ENCODE data around the gene GJB3.
"Not testable (repeated sequence)": the region's sequence is repeated elsewhere in the genome, so short reads cannot be mapped to it uniquely, and the experiment has no call there.

Gene GJB3

DNA sequence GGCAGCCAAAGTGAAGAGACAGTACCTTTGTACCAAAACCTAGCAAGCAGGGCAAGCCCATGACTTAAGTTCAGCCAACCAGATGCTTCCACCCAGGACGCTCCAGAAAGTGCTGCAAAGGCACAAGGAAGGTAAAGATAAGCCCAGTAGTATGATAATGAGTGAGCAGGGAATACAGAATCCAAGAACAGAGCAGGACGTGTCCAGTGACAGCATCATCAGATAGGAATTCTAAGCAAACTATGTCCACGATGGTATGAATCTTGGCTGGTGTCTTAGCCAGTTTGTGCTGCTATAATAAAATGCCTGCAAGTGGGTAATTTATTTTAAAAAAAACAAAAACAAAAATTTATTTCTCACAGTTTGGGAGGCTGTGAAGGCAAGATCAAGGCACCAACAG lies 25.4 kb downstream of the GJB3 start:
- Histone ChIP-seq H2BK120ac (ENCODE audit: insufficient read depth, low read length, poor library complexity) (no peak overlapping the region), H3K9me3 (ENCODE audit: insufficient read depth, low read depth, low read length) (no peaks in the 10 kb centered on the region), H3K9ac (ENCODE audit: low read length) (no peak overlapping the region), H3K4me1 (ENCODE audit: control insufficient read depth in 1 of 2, insufficient read depth in 2 of 2, low read length in 2 of 2) (peaks cover 0 to 2% of the 10 kb centered on the region in 2 experiments), H2AK5ac (ENCODE audit: low read length) (no peak overlapping the region), H3K36me3 (ENCODE audit: control insufficient read depth in 1 of 2, insufficient read depth in 2 of 2, low read length in 2 of 2) (no peaks in the 10 kb centered on the region), H2BK5ac (ENCODE audit: low read depth, low read length, poor library complexity) (no peak overlapping the region), H4K8ac (ENCODE audit: low read depth, low read length) (no peak overlapping the region), H3K79me2 (ENCODE audit: control insufficient read depth, insufficient read depth, low read length, poor library complexity) (no peaks in the 10 kb centered on the region), H3K14ac (ENCODE audit: low read length) (no peak overlapping the region), H3K18ac (ENCODE audit: low read length) (no peak overlapping the region), H3K4me2 (ENCODE audit: low read length) (no peak overlapping the region), H3K27me3 (ENCODE audit: insufficient read depth, low read length) (no peaks in the 10 kb centered on the region), H2AFZ (ENCODE audit: insufficient read depth, low read length, poor library complexity) (no peak overlapping the region), H3K4me3 (ENCODE audit: low read depth, low read length) (no peak overlapping the region), H4K91ac (ENCODE audit: low read depth, low read length) (no peak overlapping the region), H4K12ac (ENCODE audit: low read depth, low read length) (no peak overlapping the region), H3K79me1 (ENCODE audit: low read length) (no peaks in the 10 kb centered on the region), H2BK12ac (ENCODE audit: low read length) (no peak overlapping the region), H3K4ac (ENCODE audit: low read depth, low read length) (no peak overlapping the region), H3K27ac (ENCODE audit: low read depth, low read length) (no peak overlapping the region), H3K23ac (ENCODE audit: low read length) (no peak overlapping the region)
- DNase-seq, result peak; percentile 26 to 71
- no CpG with 5 or more reads among the region's 3 CpGs for WGBS (ENCODE audit: extremely low coverage, insufficient coverage, insufficient read length)

DNA sequence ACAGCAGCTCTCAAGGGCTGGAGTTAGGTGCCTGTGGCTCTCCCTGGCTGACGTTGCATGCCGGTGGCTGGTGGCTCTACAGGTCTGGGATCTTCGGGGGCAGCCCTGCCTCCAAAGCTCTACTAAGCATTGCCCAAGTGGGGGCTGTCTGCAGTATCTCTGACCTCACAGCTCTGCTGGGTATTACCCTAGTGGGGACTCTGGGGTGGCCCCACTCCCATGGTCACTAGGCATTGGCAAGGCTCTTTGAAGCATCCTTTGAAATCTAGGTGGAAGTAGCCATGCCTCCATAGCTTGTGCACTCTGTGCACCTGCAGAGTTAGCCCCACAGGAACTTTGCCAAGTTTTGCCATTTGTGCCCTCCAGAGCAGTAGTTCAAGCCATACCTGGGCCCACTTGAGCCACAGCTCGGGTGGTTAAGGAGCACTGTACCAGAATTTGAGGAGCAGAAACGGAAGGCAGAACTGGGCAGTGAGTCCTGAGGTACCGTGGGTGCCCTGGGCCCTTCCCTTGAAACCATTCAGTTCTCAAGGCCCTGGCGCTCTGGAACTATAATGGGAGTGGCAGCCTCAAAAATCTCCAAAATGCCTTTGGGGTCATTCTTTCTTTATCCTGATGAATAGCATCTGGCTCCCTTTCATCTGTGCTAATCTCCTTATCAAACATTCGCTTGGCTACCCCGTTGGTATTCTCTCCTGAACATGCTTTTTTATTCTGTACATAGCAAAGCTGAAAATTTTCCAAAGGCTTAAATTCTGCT lies 27.2 kb downstream of the GJB3 start:
- Histone ChIP-seq H2AK5ac (ENCODE audit: low read length) (no peak overlapping the region), H4K12ac (ENCODE audit: low read depth, low read length) (no peak overlapping the region), H2BK5ac (ENCODE audit: low read depth, low read length, poor library complexity) (no peak overlapping the region), H2AFZ (ENCODE audit: insufficient read depth, low read length, poor library complexity) (no peak overlapping the region), H4K91ac (ENCODE audit: low read depth, low read length) (no peak overlapping the region), H3K36me3 (ENCODE audit: control insufficient read depth in 1 of 2, insufficient read depth in 2 of 2, low read length in 2 of 2) (no peaks in the 10 kb centered on the region), H3K4me1 (ENCODE audit: control insufficient read depth in 1 of 2, insufficient read depth in 2 of 2, low read length in 2 of 2) (peaks cover 0 to 2% of the 10 kb centered on the region in 2 experiments), H3K27me3 (ENCODE audit: insufficient read depth, low read length) (no peaks in the 10 kb centered on the region), H3K23ac (ENCODE audit: low read length) (no peak overlapping the region), H3K9me3 (ENCODE audit: insufficient read depth, low read depth, low read length) (no peaks in the 10 kb centered on the region), H3K9ac (ENCODE audit: low read length) (no peak overlapping the region), H3K18ac (ENCODE audit: low read length) (no peak overlapping the region), H2BK12ac (ENCODE audit: low read length) (no peak overlapping the region), H3K27ac (ENCODE audit: low read depth, low read length) (no peak overlapping the region), H3K14ac (ENCODE audit: low read length) (no peak overlapping the region), H3K4me3 (ENCODE audit: low read depth, low read length) (no peak overlapping the region), H3K79me1 (ENCODE audit: low read length) (no peaks in the 10 kb centered on the region), H3K79me2 (ENCODE audit: control insufficient read depth, insufficient read depth, low read length, poor library complexity) (no peaks in the 10 kb centered on the region), H4K8ac (ENCODE audit: low read depth, low read length) (no peak overlapping the region), H3K4me2 (ENCODE audit: low read length) (no peak overlapping the region), H3K4ac (ENCODE audit: low read depth, low read length) (no peak overlapping the region), H2BK120ac (ENCODE audit: insufficient read depth, low read length, poor library complexity) (no peak overlapping the region)
- no CpG with 5 or more reads among the region's 9 CpGs for WGBS (ENCODE audit: extremely low coverage, insufficient coverage, insufficient read length)
- DNase-seq, result peak in 1 of 2 donors; percentile 16

DNA sequence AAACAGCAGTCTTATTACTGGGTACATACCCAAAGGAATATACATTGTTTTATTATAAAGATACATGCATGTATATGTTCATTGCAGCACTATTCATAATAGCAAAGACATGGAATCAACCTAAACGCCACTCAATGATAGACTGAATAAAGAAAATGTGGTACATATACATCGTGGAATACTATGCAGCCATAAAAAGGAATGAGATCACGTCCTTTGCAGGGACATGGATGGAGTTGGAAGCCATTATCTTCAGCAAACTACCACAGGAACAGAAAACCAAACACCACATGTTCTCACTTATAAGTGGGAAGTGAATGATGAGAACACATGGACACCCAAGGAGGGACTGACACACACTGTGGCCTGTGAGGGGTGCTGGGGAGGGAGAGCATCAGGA lies 29.8 kb downstream of the GJB3 start:
- H3K4me3 ChIP-seq (ENCODE audit: low read depth, low read length); H4K8ac ChIP-seq (ENCODE audit: low read depth, low read length); H3K79me1 ChIP-seq (ENCODE audit: low read length); H3K79me2 ChIP-seq (ENCODE audit: control insufficient read depth, insufficient read depth, low read length, poor library complexity); H2AK5ac ChIP-seq (ENCODE audit: low read length); H2AFZ ChIP-seq (ENCODE audit: insufficient read depth, low read length, poor library complexity); H3K18ac ChIP-seq (ENCODE audit: low read length); H3K9me3 ChIP-seq (ENCODE audit: insufficient read depth, low read depth, low read length); H3K4ac ChIP-seq (ENCODE audit: low read depth, low read length); H3K27ac ChIP-seq (ENCODE audit: low read depth, low read length); H3K4me1 ChIP-seq (ENCODE audit: control insufficient read depth in 1 of 2, insufficient read depth in 2 of 2, low read length in 2 of 2); H3K4me2 ChIP-seq (ENCODE audit: low read length); H2BK5ac ChIP-seq (ENCODE audit: low read depth, low read length, poor library complexity); H4K91ac ChIP-seq (ENCODE audit: low read depth, low read length); DNase-seq; H2BK12ac ChIP-seq (ENCODE audit: low read length); H3K23ac ChIP-seq (ENCODE audit: low read length); H2BK120ac ChIP-seq (ENCODE audit: insufficient read depth, low read length, poor library complexity); H3K14ac ChIP-seq (ENCODE audit: low read length); H3K36me3 ChIP-seq (ENCODE audit: control insufficient read depth in 1 of 2, insufficient read depth in 2 of 2, low read length in 2 of 2); H4K12ac ChIP-seq (ENCODE audit: low read depth, low read length); H3K9ac ChIP-seq (ENCODE audit: low read length); H3K27me3 ChIP-seq (ENCODE audit: insufficient read depth, low read length): not testable (repeated sequence)
- no CpG with 5 or more reads among the region's 3 CpGs for WGBS (ENCODE audit: extremely low coverage, insufficient coverage, insufficient read length)

DNA sequence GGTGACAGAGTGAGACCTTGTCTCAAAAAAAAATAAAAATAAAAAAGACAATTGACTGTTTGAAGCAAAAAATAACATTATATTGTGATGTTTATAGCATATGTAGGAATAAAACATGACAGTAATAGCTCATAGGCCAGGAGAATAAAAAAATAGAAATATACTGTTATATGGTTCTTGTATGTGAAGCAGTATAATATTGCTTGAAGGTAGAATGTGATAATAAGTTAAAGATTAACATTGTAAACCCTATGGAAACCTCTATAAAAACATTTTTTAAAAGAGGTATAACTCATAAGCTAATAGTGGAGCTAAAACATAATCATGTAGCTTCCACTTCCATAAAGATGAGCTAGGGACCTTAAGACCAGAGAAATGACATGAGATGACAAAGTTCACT lies 35.3 kb downstream of the GJB3 start:
- H2BK5ac ChIP-seq (ENCODE audit: low read depth, low read length, poor library complexity), result no peak overlapping the region
- H3K18ac ChIP-seq (ENCODE audit: low read length), result no peak overlapping the region
- H3K14ac ChIP-seq (ENCODE audit: low read length), result no peak overlapping the region

More for the DNA sequence above, 35.3 kb downstream of the GJB3 start:
- Histone ChIP-seq H3K27ac (ENCODE audit: low read depth, low read length) (no peak overlapping the region), H3K79me1 (ENCODE audit: low read length) (no peaks in the 10 kb centered on the region), H3K4me1 (ENCODE audit: control insufficient read depth in 1 of 2, insufficient read depth in 2 of 2, low read length in 2 of 2) (no peaks in the 10 kb centered on the region), H3K27me3 (ENCODE audit: insufficient read depth, low read length) (no peaks in the 10 kb centered on the region), H3K79me2 (ENCODE audit: control insufficient read depth, insufficient read depth, low read length, poor library complexity) (no peaks in the 10 kb centered on the region), H2AFZ (ENCODE audit: insufficient read depth, low read length, poor library complexity) (no peak overlapping the region), H3K4me3 (ENCODE audit: low read depth, low read length) (no peak overlapping the region), H4K8ac (ENCODE audit: low read depth, low read length) (no peak overlapping the region), H2BK12ac (ENCODE audit: low read length) (no peak overlapping the region), H3K4me2 (ENCODE audit: low read length) (no peak overlapping the region), H3K9ac (ENCODE audit: low read length) (no peak overlapping the region), H2AK5ac (ENCODE audit: low read length) (no peak overlapping the region), H3K36me3 (ENCODE audit: control insufficient read depth in 1 of 2, insufficient read depth in 2 of 2, low read length in 2 of 2) (no peaks in the 10 kb centered on the region), H2BK120ac (ENCODE audit: insufficient read depth, low read length, poor library complexity) (no peak overlapping the region), H4K12ac (ENCODE audit: low read depth, low read length) (no peak overlapping the region), H3K23ac (ENCODE audit: low read length) (no peak overlapping the region), H4K91ac (ENCODE audit: low read depth, low read length) (no peak overlapping the region), H3K4ac (ENCODE audit: low read depth, low read length) (no peak overlapping the region), H3K9me3 (ENCODE audit: insufficient read depth, low read depth, low read length) (no peaks in the 10 kb centered on the region)
- DNase-seq, result no peak

All from trophoblast cell (in vitro differentiated cells and primary cell).